HepG2 (cell line): ENCODE results near the gene AP1M2. TPM values are rescaled to one million over a fixed set of nuclear protein-coding genes. Genes with fewer than 3 reads are reported as not detected.
A peak's percentile ranks its signal among the peaks of the same experiment; 100 is the strongest.

Experiments used
- ATF1 ChIP-seq: IDR thresholded peaks from 2 replicates; pipeline ENCODE4 v1.6.1; 2016; ENCODE audit warnings: mild to moderate bottlenecking, control low read depth
- HNF4A ChIP-seq: sonication (generic); formaldehyde crosslinking; IDR thresholded peaks from 2 replicates; pipeline ENCODE4 v1.4.0; 2020; ENCODE audit warnings: missing genetic modification reagents
- MED8 ChIP-seq: sonication (generic); formaldehyde crosslinking; IDR thresholded peaks from 2 replicates; pipeline ENCODE4 v1.8.1; 2023; ENCODE audit warnings: mild to moderate bottlenecking, missing genetic modification reagents; ENCODE audit not compliant: insufficient replicate concordance
- NCOR1 ChIP-seq: fragments of 200-600 bp; sonication (generic); IDR thresholded peaks from 2 replicates; pipeline ENCODE4 v1.7.0; 2017; ENCODE audit warnings: antibody characterized with exemption, low read length, borderline replicate concordance
- RBM22 ChIP-seq: fragments of 200-400 bp; formaldehyde crosslinking; optimal IDR thresholded peaks from 2 replicates; pipeline ENCODE3; 2017; ENCODE audit warnings: mild to moderate bottlenecking, low read length, moderate library complexity
- SKI ChIP-seq: fragments of 450-650 bp; IDR thresholded peaks from one replicate; pipeline ENCODE4 v1.6.1; 2018; ENCODE audit warnings: mild to moderate bottlenecking; ENCODE audit not compliant: partially characterized antibody
- ZBTB38 ChIP-seq: sonication (generic); formaldehyde crosslinking; IDR thresholded peaks from 2 replicates; pipeline ENCODE4 v1.5.1; 2020; ENCODE audit warnings: mild to moderate bottlenecking, missing genetic modification reagents
- ZFP36L1 ChIP-seq: sonication (generic); formaldehyde crosslinking; IDR thresholded peaks from 2 replicates; pipeline ENCODE4 v1.8.0; 2022; ENCODE audit warnings: mild to moderate bottlenecking, missing genetic modification reagents, moderate library complexity
- ZNF142 ChIP-seq: sonication (generic); formaldehyde crosslinking; IDR thresholded peaks from 2 replicates; pipeline ENCODE4 v1.4.0; 2020; ENCODE audit warnings: missing genetic modification reagents
- ZNF276 ChIP-seq: sonication (generic); formaldehyde crosslinking; IDR thresholded peaks from 2 replicates; pipeline ENCODE4 v1.4.0; 2020; ENCODE audit warnings: mild to moderate bottlenecking, low read depth, missing genetic modification reagents
- ZNF407 ChIP-seq: sonication (generic); formaldehyde crosslinking; IDR thresholded peaks from one replicate; pipeline ENCODE4 v1.5.1; 2020; ENCODE audit warnings: mild to moderate bottlenecking, missing genetic modification reagents; ENCODE audit errors: not compliant biosample characterization
- ZNF549 ChIP-seq: sonication (generic); formaldehyde crosslinking; IDR thresholded peaks from 2 replicates; pipeline ENCODE4 v1.5.0; 2020; ENCODE audit warnings: missing genetic modification reagents
- ZNF576 ChIP-seq: sonication (generic); formaldehyde crosslinking; IDR thresholded peaks from 2 replicates; pipeline ENCODE4 v1.4.0; 2020; ENCODE audit warnings: mild to moderate bottlenecking, missing genetic modification reagents
- ZNF644 ChIP-seq: IDR thresholded peaks from 2 replicates; pipeline ENCODE4 v1.6.1; 2016; ENCODE audit warnings: low read depth
- polyA plus RNA-seq, 8 experiments: library from polyadenylated mRNA; depleted of rRNA in 3 of 8; stranded (reverse) in 7 of 8; unstranded in 1 of 8; fragments of >200 nt; fragmentation: Illumina TruSeq in 4 of 8; extraction: Trizol in 4 of 8; gene quantifications; 2 replicates each; pipeline versions ENCODE4 v1.2.1 to v1.2.3, GENCODE V29; 2011 to 2016; ENCODE audit warnings: low read depth in 4 of 8, missing spikeins in 1 of 8, mixed read lengths in 1 of 8; ENCODE audit not compliant: insufficient read depth in 1 of 8
- total RNA-seq, 5 experiments: library from RNA; depleted of rRNA; stranded (reverse); fragments of >200 nt; fragmentation: Illumina TruSeq; extraction: Trizol; gene quantifications; 2 replicates each; pipeline ENCODE4 v1.2.3, GENCODE V29; 2016; ENCODE audit warnings: low read depth in 1 of 5

Gene AP1M2
- total and polyA plus RNA-seq, 2 of the 13 experiments (the other 11 are each of a cell fraction or from before 2014, with no cell fraction given), result 6.3 to 76.8 TPM

- TF ChIP-seq HNF4A (CRISPR knock-in tag) (peak; percentile 23; the same call in 1 of the 2 replicates), ZFP36L1 (CRISPR knock-in tag) (no peak), ZNF276 (CRISPR knock-in tag) (no peak), ZNF644 (CRISPR knock-in tag) (no peak), RBM22 (no peak), NCOR1 (no peak), ZNF549 (CRISPR knock-in tag) (no peak), ATF1 (CRISPR knock-in tag) (no peak), ZNF407 (no peak), ZNF142 (CRISPR knock-in tag) (no peak; the same call in 1 of the 2 replicates), ZNF576 (no peak), SKI (no peak), ZBTB38 (peak; percentile 97), MED8 (CRISPR knock-in tag) (no peak)
Observed at GRCh38 chr19:10544753-10545251, 42.3 kb downstream of the AP1M2 start (continued).
